ENCODE data around the gene NFILZ.

GRCh38 chr19:8655340-8655709 lies 24.9 kb downstream of the NFILZ start:
- TF ChIP-seq EZH2 (IDR thresholded peaks at IDR 0.05; ENCODE audit: low read length) (no peak), CTCF (optimal IDR thresholded peaks at IDR 0.05 in 1 of 3, IDR thresholded peaks at IDR 0.05 in 1 of 3, conservative IDR thresholded peaks at IDR 0.05 in 1 of 3; ENCODE audit: extremely low read depth in 1 of 3, insufficient read depth in 2 of 3, low read length in 3 of 3) (no peak)
